Effector memory CD4-positive, alpha-beta T cell (primary cell): Measurements from ENCODE around the gene NPIPA5.
A peak's percentile ranks its signal among the peaks of the same experiment; 100 is the strongest.
"Not testable (repeated sequence)": the region's sequence is repeated elsewhere in the genome, so short reads cannot be mapped to it uniquely, and the experiment has no call there.

Source experiments
- DNase-seq, 3 donors: peaks; one replicate each; pipeline ENCODE4 v3.0.0-alpha.2; 2020
- H3K27ac ChIP-seq: 2 replicates; pipeline ENCODE4 v1.7.0; 2013; ENCODE audit warnings: mild to moderate bottlenecking, low read length, moderate library complexity; ENCODE audit not compliant: insufficient read depth, poor library complexity, severe bottlenecking
- H3K27me3 ChIP-seq: replicated peaks from 2 replicates; pipeline ENCODE4 v1.7.0; 2013; ENCODE audit warnings: mild to moderate bottlenecking, low read length; ENCODE audit not compliant: insufficient read depth, control insufficient read depth, poor library complexity, severe bottlenecking
- H3K36me3 ChIP-seq: 2 replicates; pipeline ENCODE4 v1.7.0; 2013; ENCODE audit warnings: mild to moderate bottlenecking, low read length, moderate library complexity; ENCODE audit not compliant: control insufficient read depth, insufficient read depth
- H3K4me1 ChIP-seq: 2 replicates; pipeline ENCODE4 v1.7.0; 2013; ENCODE audit warnings: low read length, mild to moderate bottlenecking; ENCODE audit not compliant: control insufficient read depth, insufficient read depth, poor library complexity, severe bottlenecking
- H3K4me3 ChIP-seq: 2 replicates; pipeline ENCODE4 v1.7.0; 2013; ENCODE audit warnings: low read length, low read depth, mild to moderate bottlenecking; ENCODE audit not compliant: insufficient read depth, poor library complexity, severe bottlenecking
- H3K9me3 ChIP-seq: 2 replicates; pipeline ENCODE4 v1.7.0; 2013; ENCODE audit warnings: mild to moderate bottlenecking, low read length, moderate library complexity; ENCODE audit not compliant: control insufficient read depth
- total RNA-seq, 3 donors: gene quantifications; one replicate each; lab custom pipeline; 2026; lab: John Stamatoyannopoulos, UW

Gene NPIPA5
- total RNA-seq, result 0.19 to 3.1 (median 2.1) reads per million in 3 donors

- H3K27me3 ChIP-seq, H3K4me1 ChIP-seq, H3K36me3 ChIP-seq, DNase-seq, H3K27ac ChIP-seq, H3K4me3 ChIP-seq, H3K9me3 ChIP-seq: not testable (repeated sequence)
Observed at GRCh38 chr16:15378194-15378593, at the start of gene NPIPA5. NPIPA5 (minus strand) TSS chr16:15378294; CDS start chr16:15378294, 0 bp downstream.

DNA sequence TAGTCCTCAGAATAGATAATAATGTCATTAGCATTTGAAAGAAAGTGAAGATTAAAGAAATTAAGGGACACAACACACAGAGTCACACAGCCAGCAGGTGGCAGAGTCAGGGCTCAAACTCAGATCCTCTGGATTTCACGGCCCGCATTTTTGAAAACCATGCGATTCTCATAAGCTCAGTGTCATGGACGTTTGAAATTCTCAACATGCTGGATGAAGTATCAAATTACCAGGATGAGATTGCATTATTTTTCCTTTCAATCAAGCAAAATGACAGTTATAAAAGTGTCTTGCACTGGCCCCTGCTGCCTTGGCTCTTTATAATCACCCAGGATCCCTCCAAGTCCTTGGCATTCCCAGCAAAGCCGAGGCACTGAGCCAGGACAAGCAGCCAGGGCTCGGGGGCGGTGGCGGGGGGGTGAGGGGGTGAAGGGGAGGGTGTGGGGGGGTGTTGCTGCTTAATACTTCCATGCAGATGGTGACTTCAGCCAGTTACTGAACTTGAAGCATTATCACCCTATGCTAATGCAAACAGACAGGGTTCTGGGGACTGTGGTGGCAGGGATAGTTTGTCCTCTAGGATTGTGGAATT lies 49.6 kb upstream of the NPIPA5 start:
- Histone ChIP-seq H3K27ac (no peak overlapping the region), H3K9me3 (no peaks in the 10 kb centered on the region), H3K36me3 (no peaks in the 10 kb centered on the region), H3K4me1 (no peaks in the 10 kb centered on the region), H3K27me3 (no peaks in the 10 kb centered on the region), H3K4me3 (no peak overlapping the region)
- peak in 2 of 3 donors; percentile 5 to 27 for DNase-seq

DNA sequence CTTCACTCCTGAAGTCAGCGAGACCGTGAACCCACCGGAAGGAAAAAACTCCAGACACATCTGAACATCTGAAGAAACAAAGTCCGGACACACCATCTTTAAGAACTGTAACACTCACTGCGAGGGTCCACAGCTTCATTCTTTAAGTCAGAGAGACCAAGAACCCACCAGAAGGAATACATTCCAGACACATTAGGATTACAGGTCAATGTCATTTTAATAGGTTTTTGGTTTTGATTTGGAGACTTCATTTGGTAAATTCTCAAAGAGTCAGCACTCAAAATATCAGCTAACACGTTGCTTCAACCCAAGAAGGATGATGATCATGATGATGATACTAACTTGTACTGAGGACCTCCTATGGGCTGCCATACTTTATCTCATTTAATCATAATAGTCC lies 48.7 kb upstream of the NPIPA5 start:
- Histone ChIP-seq H3K4me1 (no peaks in the 10 kb centered on the region), H3K36me3 (no peaks in the 10 kb centered on the region), H3K4me3 (no peak overlapping the region), H3K9me3 (no peaks in the 10 kb centered on the region), H3K27me3 (no peaks in the 10 kb centered on the region), H3K27ac (no peak overlapping the region)
- no peak for DNase-seq

- Histone ChIP-seq H3K27ac (no peak overlapping the region), H3K36me3 (no peaks in the 10 kb centered on the region), H3K4me1 (no peaks in the 10 kb centered on the region), H3K27me3 (no peaks in the 10 kb centered on the region), H3K4me3 (no peak overlapping the region), H3K9me3 (no peaks in the 10 kb centered on the region)
- no peak for DNase-seq
Observed at GRCh38 chr16:15425861-15426260, 47.8 kb upstream of the NPIPA5 start.

GRCh38 chr16:15422222-15422621 lies 44.1 kb upstream of the NPIPA5 start:
- H3K27me3 ChIP-seq, result no peaks in the 10 kb centered on the region
- no peaks in the 10 kb centered on the region for H3K9me3 ChIP-seq
- H3K4me3 ChIP-seq, result no peak overlapping the region
- H3K27ac ChIP-seq, result no peak overlapping the region
- H3K36me3 ChIP-seq, result no peaks in the 10 kb centered on the region
- H3K4me1 ChIP-seq, result no peaks in the 10 kb centered on the region
- no peak for DNase-seq

DNA sequence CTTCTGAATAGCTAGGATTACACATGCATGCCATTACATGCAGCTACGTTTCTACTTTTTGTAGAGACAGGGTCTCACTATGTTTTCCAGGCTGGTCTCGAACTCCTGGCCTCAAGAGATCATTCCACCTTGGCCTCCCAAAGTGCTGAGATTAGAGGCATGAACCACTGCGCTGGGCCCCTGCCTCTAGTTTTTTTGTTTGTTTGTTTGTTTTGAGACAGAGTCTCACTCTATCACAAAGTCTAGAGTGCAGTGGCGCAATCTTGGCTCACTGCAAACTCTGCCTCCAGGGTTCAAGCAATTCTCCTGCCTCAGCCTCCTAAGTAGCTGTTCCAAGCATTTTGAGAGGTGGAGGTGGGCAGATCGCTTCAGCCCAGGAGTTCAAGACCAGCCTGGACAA lies 43.6 kb upstream of the NPIPA5 start:
- not testable (repeated sequence) for DNase-seq, H3K9me3 ChIP-seq, H3K36me3 ChIP-seq, H3K27me3 ChIP-seq, H3K4me3 ChIP-seq, H3K27ac ChIP-seq, H3K4me1 ChIP-seq

DNA sequence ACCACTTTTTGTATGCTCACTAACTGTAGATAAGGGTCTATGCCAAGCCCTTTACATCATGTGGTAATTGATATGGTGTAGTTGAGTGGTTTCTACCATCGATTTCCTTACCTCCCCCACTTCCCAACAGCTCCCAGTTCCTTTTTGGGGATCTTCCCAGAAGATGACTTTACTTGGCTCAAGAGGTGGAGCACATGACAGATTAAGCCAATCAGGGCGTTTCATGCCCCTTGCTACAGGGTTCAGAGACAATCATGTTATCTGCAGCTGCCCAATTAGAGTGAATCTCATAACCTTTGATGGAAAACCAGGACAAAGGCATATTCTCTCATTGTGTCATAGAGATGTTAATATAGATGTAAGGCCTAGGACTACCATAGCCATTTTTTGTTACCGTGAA lies 40.1 kb upstream of the NPIPA5 start:
- Histone ChIP-seq H3K27me3 (no peaks in the 10 kb centered on the region), H3K4me1 (no peaks in the 10 kb centered on the region), H3K4me3 (no peak overlapping the region), H3K27ac (no peak overlapping the region), H3K36me3 (no peaks in the 10 kb centered on the region), H3K9me3 (no peaks in the 10 kb centered on the region)
- DNase-seq, result no peak

DNA sequence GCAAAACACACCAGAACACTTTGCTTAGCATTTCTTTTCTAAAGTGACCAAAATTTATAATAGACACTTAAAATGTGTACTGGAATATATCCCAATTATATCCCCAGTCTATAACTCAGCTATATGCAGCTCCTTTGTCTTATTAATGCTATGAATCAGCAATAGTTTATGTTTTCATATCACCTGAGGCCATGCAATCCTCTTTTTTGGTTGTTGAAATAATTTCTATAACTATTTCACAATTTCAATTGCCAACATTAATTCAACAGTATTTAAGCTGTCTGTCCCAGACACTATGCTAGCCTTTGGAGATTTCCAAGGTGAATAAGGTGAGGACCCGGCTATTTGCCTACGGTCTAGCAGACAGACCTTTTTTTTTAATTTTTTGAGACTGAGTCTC lies 39.1 kb upstream of the NPIPA5 start:
- H3K4me3 ChIP-seq, result no peak overlapping the region
- H3K27ac ChIP-seq, result no peak overlapping the region
- no peaks in the 10 kb centered on the region for H3K27me3 ChIP-seq
- no peaks in the 10 kb centered on the region for H3K9me3 ChIP-seq
- H3K4me1 ChIP-seq, result no peaks in the 10 kb centered on the region
- H3K36me3 ChIP-seq, result no peaks in the 10 kb centered on the region
- DNase-seq, result no peak

- Histone ChIP-seq H3K27ac (no peak overlapping the region), H3K4me3 (no peak overlapping the region)
- DNase-seq, result no peak
Observed at GRCh38 chr16:15415511-15415985, 37.5 kb upstream of the NPIPA5 start.

DNA sequence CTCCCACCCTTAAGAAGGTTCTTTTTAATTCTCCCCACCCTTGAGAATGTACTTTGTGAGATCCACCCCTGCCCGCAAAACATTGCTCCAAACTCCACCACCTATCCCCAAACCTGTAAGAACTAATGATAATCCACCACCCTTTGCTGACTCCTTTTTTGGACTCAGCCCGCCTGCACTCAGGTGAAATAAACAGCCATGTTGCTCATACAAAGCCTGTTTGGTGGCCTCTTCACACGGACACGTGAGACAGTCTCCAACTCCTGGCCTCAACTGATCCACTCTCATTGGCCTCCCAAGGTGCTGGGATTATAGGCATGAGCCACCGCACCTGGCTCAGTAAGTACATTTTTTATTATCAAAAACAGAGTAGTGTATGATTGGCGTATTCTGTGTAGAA lies 31.4 kb upstream of the NPIPA5 start:
- not testable (repeated sequence) for H3K4me3 ChIP-seq, H3K36me3 ChIP-seq, DNase-seq, H3K4me1 ChIP-seq, H3K27me3 ChIP-seq, H3K27ac ChIP-seq, H3K9me3 ChIP-seq

More at GRCh38 chr16:15415511-15415985, 37.5 kb upstream of the NPIPA5 start:
- Histone ChIP-seq H3K9me3 (no peaks in the 10 kb centered on the region), H3K4me1 (no peaks in the 10 kb centered on the region), H3K36me3 (no peaks in the 10 kb centered on the region), H3K27me3 (peaks cover 2% of the 10 kb centered on the region)
